Measurements from ENCODE around the gene DMAC2L.
"Not testable (repeated sequence)": the region's sequence is repeated elsewhere in the genome, so short reads cannot be mapped to it uniquely, and the experiment has no call there.

Gene DMAC2L

GRCh38 chr14:50311972-50312733, at the start of gene DMAC2L, which contains the start of gene L2HGDH:
Gene DMAC2L, plus strand, starts transcription at chr14:50312324. Its CDS starts 9,164 bp downstream, at chr14:50321488.
Gene L2HGDH, minus strand, starts transcription at chr14:50312229. Its CDS starts 79 bp downstream, at chr14:50312150.
- DNase-seq (ENCODE audit: low read depth) = peak; percentile 81

- DNase-seq (ENCODE audit: low read depth) = no peak
Observed at GRCh38 chr14:50262865-50263264, 49.3 kb upstream of the DMAC2L start.

- no peak for DNase-seq (ENCODE audit: low read depth)
Observed at GRCh38 chr14:50263321-50263720, 48.8 kb upstream of the DMAC2L start.

- DNase-seq (ENCODE audit: low read depth) = no peak
Observed at GRCh38 chr14:50265029-50265428, 47.1 kb upstream of the DMAC2L start.

- DNase-seq (ENCODE audit: low read depth) = no peak
Observed at GRCh38 chr14:50270932-50271331, 41.2 kb upstream of the DMAC2L start.

GRCh38 chr14:50272498-50272897, 39.6 kb upstream of the DMAC2L start:
- no peak for DNase-seq (ENCODE audit: low read depth)

- DNase-seq (ENCODE audit: low read depth) = no peak
Observed at GRCh38 chr14:50285861-50286260, 26.3 kb upstream of the DMAC2L start.

GRCh38 chr14:50288146-50288545, 24.0 kb upstream of the DMAC2L start:
- no peak for DNase-seq (ENCODE audit: low read depth)

GRCh38 chr14:50290306-50290705, 21.8 kb upstream of the DMAC2L start:
- DNase-seq (ENCODE audit: low read depth) = no peak

- no peak for DNase-seq (ENCODE audit: low read depth)
Observed at GRCh38 chr14:50299585-50299984, 12.5 kb upstream of the DMAC2L start.

- no peak for DNase-seq (ENCODE audit: low read depth)
Observed at GRCh38 chr14:50301914-50302313, 10.2 kb upstream of the DMAC2L start.

GRCh38 chr14:50303744-50304471, 8.2 kb upstream of the DMAC2L start:
- no peak for DNase-seq (ENCODE audit: low read depth)

- no peak for DNase-seq (ENCODE audit: low read depth)
Observed at GRCh38 chr14:50308363-50308915, 3.7 kb upstream of the DMAC2L start.

GRCh38 chr14:50310445-50310844, 1.7 kb upstream of the DMAC2L start:
- no peak for DNase-seq (ENCODE audit: low read depth)

GRCh38 chr14:50311337-50311971, 670 bp upstream of the DMAC2L start:
- peak; percentile 24 for DNase-seq (ENCODE audit: low read depth)

- no peak for DNase-seq (ENCODE audit: low read depth)
Observed at GRCh38 chr14:50312734-50313054, 570 bp downstream of the DMAC2L start.

GRCh38 chr14:50314098-50314497, 2.0 kb downstream of the DMAC2L start:
- DNase-seq (ENCODE audit: low read depth) = not testable (repeated sequence)

GRCh38 chr14:50318031-50318626, 6.0 kb downstream of the DMAC2L start:
- no peak for DNase-seq (ENCODE audit: low read depth)

GRCh38 chr14:50319293-50319692, 7.2 kb downstream of the DMAC2L start:
- no peak for DNase-seq (ENCODE audit: low read depth)

GRCh38 chr14:50319721-50320120, 7.6 kb downstream of the DMAC2L start:
- no peak for DNase-seq (ENCODE audit: low read depth)

GRCh38 chr14:50320283-50320682, 8.2 kb downstream of the DMAC2L start:
- DNase-seq (ENCODE audit: low read depth) = no peak

GRCh38 chr14:50321009-50321660, 9.0 kb downstream of the DMAC2L start:
- DNase-seq (ENCODE audit: low read depth) = peak; percentile 59
